ENCODE data around the gene FOXJ3. TPM values are rescaled to one million over a fixed set of nuclear protein-coding genes. Genes with fewer than 3 reads are reported as not detected.

FOXJ3 gene
- total RNA-seq, 4 donors from 2014 or later = 39.4 to 81.0 (median 56.3) TPM

DNA sequence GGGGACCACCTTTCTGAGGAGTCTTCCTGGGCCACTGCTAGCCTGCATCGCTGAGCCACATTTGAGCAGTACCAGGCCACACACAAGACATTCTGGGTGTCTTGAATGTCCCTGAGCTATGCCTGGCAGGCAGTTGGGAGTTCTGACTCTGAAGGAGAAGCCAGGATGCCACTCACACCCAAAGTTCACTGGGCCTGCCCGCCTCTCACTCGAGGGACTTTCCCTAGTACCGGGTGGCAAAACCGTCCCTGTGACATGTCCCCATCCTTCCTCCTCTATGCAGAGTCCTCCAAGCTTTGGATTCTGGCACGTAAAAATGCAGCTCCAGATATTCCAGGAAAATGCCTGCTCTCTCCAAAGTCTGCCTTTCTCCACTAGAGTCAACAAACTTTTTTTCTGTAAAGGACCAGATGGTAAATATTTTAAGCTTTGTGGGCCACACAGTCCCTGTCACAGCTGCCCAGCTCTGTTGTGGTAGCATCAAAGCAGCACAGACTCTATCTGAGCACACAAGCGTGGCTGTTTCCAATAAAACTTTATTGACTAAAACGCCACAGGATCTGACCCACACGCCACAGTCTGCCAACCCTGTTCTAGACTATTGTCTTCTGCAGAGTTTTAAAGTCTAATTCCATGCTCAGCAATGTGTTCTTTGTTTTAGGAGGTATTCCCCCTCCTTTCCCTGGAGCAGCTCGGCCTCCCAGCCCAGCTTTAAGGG is 201.1 kb downstream of the FOXJ3 start:
- H3K4me1 ChIP-seq = no peaks in the 10 kb centered on the region
- no peak overlapping the region for H3K4me3 ChIP-seq
- ATAC-seq (no peak), DNase-seq (no peak)
- no peaks in the 10 kb centered on the region for H3K36me3 ChIP-seq
- intact Hi-C loops (cut with DNase I; ENCODE audit: low total_unique reads) (no loop called here), in situ Hi-C loops (cut with MboI; ENCODE audit: low sequenced_read_pairs in 4 of 4) (loop anchor here in 1 of 4 donors (25.0 kb wide), 2 partner anchors 603 to 928 kb away; partner anchors contain the start of gene CLDN19)
- H3K27me3 ChIP-seq = no peaks in the 10 kb centered on the region
- H3K9me3 ChIP-seq = no peaks in the 10 kb centered on the region
- no peak overlapping the region for H3K27ac ChIP-seq
- TF ChIP-seq POLR2A (IDR thresholded peaks at IDR 0.05) = no peak
- no peak for TF ChIP-seq CTCF (IDR thresholded peaks at IDR 0.05 in 4 of 5, conservative IDR thresholded peaks at IDR 0.05 in 1 of 5)

DNA sequence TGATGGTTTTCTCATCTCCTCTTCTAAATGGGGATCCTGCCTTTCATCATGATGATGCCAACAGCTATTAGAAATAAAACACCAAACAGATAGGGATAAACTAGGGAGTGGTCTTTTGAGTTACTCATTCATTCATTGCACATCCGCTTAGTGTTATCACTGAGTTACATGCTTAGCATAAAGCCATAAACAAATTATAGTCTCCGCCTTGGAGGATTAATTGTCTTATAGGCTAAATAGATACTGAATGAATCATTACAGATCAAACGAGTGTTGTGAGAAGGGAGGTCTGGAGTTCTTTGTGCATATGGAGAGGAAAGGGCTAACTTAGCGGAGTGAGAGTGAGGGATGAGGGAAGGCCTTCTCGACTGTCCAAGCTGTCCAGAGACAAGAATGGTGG is 201.6 kb downstream of the FOXJ3 start:
- H3K4me3 ChIP-seq = no peak overlapping the region
- H3K36me3 ChIP-seq = no peaks in the 10 kb centered on the region
- no peak for ATAC-seq
- H3K27ac ChIP-seq = no peak overlapping the region
- H3K9me3 ChIP-seq = no peaks in the 10 kb centered on the region
- in situ Hi-C loops (cut with MboI; ENCODE audit: low sequenced_read_pairs in 4 of 4) = loop anchor here in 1 of 4 donors (25.0 kb wide), 2 partner anchors 604 to 929 kb away; partner anchors contain the start of gene CLDN19
- no peak for DNase-seq
- H3K4me1 ChIP-seq = no peaks in the 10 kb centered on the region
- no peaks in the 10 kb centered on the region for H3K27me3 ChIP-seq
- intact Hi-C loops (cut with DNase I; ENCODE audit: low total_unique reads) = no loop called here
- no peak for TF ChIP-seq CTCF (IDR thresholded peaks at IDR 0.05 in 4 of 5, conservative IDR thresholded peaks at IDR 0.05 in 1 of 5)
- no peak for TF ChIP-seq POLR2A (IDR thresholded peaks at IDR 0.05)

GRCh38 chr1:42130061-42130660 is 204.9 kb downstream of the FOXJ3 start:
- intact Hi-C loops (cut with DNase I; ENCODE audit: low total_unique reads) (no loop called here), in situ Hi-C loops (cut with MboI; ENCODE audit: low sequenced_read_pairs in 4 of 4) (loop anchor here in 1 of 4 donors (25.0 kb wide), 2 partner anchors 607 to 932 kb away; partner anchors contain the start of gene CLDN19)
- no peaks in the 10 kb centered on the region for H3K4me1 ChIP-seq
- no peaks in the 10 kb centered on the region for H3K27me3 ChIP-seq
- no peaks in the 10 kb centered on the region for H3K36me3 ChIP-seq
- H3K4me3 ChIP-seq = no peak overlapping the region
- ATAC-seq (no peak), DNase-seq (no peak)
- no peak overlapping the region for H3K27ac ChIP-seq
- no peaks in the 10 kb centered on the region for H3K9me3 ChIP-seq
- TF ChIP-seq CTCF (IDR thresholded peaks at IDR 0.05 in 4 of 5, conservative IDR thresholded peaks at IDR 0.05 in 1 of 5) = no peak
- TF ChIP-seq POLR2A (IDR thresholded peaks at IDR 0.05) = no peak

DNA sequence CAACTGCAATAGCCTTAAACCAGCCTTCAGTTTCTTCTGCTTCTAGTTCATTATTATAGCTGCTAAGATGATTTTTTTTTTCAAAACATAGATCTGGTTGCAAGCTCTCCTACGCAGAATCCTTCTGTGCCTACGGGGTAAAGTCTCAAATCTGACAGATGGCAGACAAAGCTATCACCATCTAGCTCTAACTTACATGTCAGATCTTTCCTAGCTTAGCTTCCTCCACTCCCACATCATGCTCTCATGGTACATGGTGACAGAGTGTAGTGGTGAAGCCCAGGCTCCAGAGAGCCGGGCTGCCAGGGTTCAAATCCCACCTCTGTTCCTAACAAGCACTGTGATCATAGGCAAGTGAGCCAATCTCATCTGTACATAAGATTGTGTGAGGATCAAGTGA is 206.1 kb downstream of the FOXJ3 start:
- Histone ChIP-seq H3K27ac (no peak overlapping the region), H3K36me3 (no peaks in the 10 kb centered on the region), H3K9me3 (no peaks in the 10 kb centered on the region), H3K4me1 (no peaks in the 10 kb centered on the region), H3K27me3 (no peaks in the 10 kb centered on the region), H3K4me3 (no peak overlapping the region)
- TF ChIP-seq POLR2A (IDR thresholded peaks at IDR 0.05) = no peak
- no peak for TF ChIP-seq CTCF (IDR thresholded peaks at IDR 0.05 in 4 of 5, conservative IDR thresholded peaks at IDR 0.05 in 1 of 5)
- ATAC-seq (no peak), DNase-seq (no peak)
- intact Hi-C loops (cut with DNase I; ENCODE audit: low total_unique reads) (no loop called here), in situ Hi-C loops (cut with MboI; ENCODE audit: low sequenced_read_pairs in 4 of 4) (loop anchor here in 1 of 4 donors (25.0 kb wide), 2 partner anchors 608 to 933 kb away; partner anchors contain the start of gene CLDN19)
